SK-N-MC (cell line): ENCODE data around the gene TMEM163.

ENCODE experiments used
- EZH2 ChIP-seq: fragments of 200-600 bp; sonication (generic); IDR thresholded peaks from one replicate; pipeline ENCODE4 v1.6.1; 2017; ENCODE audit warnings: antibody characterized with exemption
- FOXP2 ChIP-seq: optimal IDR thresholded peaks from 2 replicates; pipeline ENCODE3; 2011; ENCODE audit warnings: mild to moderate bottlenecking, moderate library complexity; ENCODE audit not compliant: insufficient read depth; ENCODE audit errors: extremely low read length, control extremely low read depth
- POLR2AphosphoS5 ChIP-seq: IDR thresholded peaks from 2 replicates; pipeline ENCODE4 v1.6.1; 2012; ENCODE audit warnings: mild to moderate bottlenecking, low read depth, low read length, borderline replicate concordance

DNA sequence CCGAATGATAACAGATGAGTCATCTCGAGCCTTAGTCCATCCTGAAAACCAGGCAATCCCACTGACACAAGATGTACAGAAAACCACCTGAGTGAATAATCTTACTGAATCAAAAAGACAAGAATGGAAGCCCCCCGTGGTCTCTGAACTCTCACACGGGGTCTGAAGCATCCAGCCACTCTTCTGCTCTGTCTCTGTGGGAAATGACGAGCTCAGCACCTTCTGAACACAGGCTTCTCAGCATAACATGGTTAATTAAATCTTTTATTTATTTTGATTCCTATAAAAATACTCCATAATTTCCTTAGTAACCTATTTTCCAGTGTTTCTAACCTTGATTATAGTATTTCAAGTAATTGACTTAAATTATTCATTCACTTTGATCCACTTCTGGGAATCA lies 203.7 kb downstream of the TMEM163 start:
- TF ChIP-seq EZH2 (no peak), POLR2AphosphoS5 (no peak), FOXP2 (no peak)
